ENCODE results near the gene RANBP3. TPM values are rescaled to one million over a fixed set of nuclear protein-coding genes. Genes with fewer than 3 reads are reported as not detected.

Gene RANBP3, protein sequence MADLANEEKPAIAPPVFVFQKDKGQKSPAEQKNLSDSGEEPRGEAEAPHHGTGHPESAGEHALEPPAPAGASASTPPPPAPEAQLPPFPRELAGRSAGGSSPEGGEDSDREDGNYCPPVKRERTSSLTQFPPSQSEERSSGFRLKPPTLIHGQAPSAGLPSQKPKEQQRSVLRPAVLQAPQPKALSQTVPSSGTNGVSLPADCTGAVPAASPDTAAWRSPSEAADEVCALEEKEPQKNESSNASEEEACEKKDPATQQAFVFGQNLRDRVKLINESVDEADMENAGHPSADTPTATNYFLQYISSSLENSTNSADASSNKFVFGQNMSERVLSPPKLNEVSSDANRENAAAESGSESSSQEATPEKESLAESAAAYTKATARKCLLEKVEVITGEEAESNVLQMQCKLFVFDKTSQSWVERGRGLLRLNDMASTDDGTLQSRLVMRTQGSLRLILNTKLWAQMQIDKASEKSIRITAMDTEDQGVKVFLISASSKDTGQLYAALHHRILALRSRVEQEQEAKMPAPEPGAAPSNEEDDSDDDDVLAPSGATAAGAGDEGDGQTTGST
- total RNA-seq, result 35.9 and 57.9 TPM in 2 replicates

GRCh38 chr19:5977785-5978605 is at the start of gene RANBP3:
Gene RANBP3 (minus strand): TSS chr19:5978140. CDS start chr19:5978082, 58 bp downstream.

GRCh38 chr19:5913739-5914357 is 64.1 kb downstream of the RANBP3 start, which contains the start of gene CAPS:
Gene CAPS (plus strand): TSS chr19:5914254. CDS start chr19:5914407, 153 bp downstream.

GRCh38 chr19:5904352-5905113 is 73.4 kb downstream of the RANBP3 start, which contains the start of gene VMAC:
Gene VMAC (plus strand): TSS chr19:5904872. CDS start chr19:5904891, 19 bp downstream.

GRCh38 chr19:5903624-5904351 is 74.2 kb downstream of the RANBP3 start, which contains the start of gene NDUFA11:
Gene NDUFA11 (minus strand): TSS chr19:5903790. CDS start chr19:5903708, 82 bp downstream.

Other genes with a start within 250 kb of the RANBP3 start
- gene PRR22, start 193.4 kb downstream of the RANBP3 start, total RNA-seq, result 0.16 and 2.1 TPM in 2 replicates
- gene DUS3L, start 187.0 kb downstream of the RANBP3 start, total RNA-seq, result 25.5 and 37.9 TPM in 2 replicates
- not detected in 2 replicates for gene NRTN, start 173.1 kb downstream of the RANBP3 start, total RNA-seq
- gene FUT6, start 138.4 kb downstream of the RANBP3 start, total RNA-seq, result not detected in 2 replicates
- 0.31 TPM in 1 of 2 replicates, not detected in the other for gene FUT3, start 126.7 kb downstream of the RANBP3 start, total RNA-seq
- gene FUT5, start 107.6 kb downstream of the RANBP3 start, total RNA-seq, result not detected in 2 replicates
- 274 and 382 TPM in 2 replicates for gene NDUFA11, start 74.3 kb downstream of the RANBP3 start, total RNA-seq
- gene VMAC, start 73.3 kb downstream of the RANBP3 start, total RNA-seq, result 2.5 and 5.4 TPM in 2 replicates
- 0.84 and 1.6 TPM in 2 replicates for gene CAPS, start 63.9 kb downstream of the RANBP3 start, total RNA-seq
- gene RFX2, start 132.4 kb upstream of the RANBP3 start, total RNA-seq, result 13.0 and 16.7 TPM in 2 replicates
- not detected in 2 replicates for gene ACSBG2, start 157.5 kb upstream of the RANBP3 start, total RNA-seq